ENCODE results near the gene KRT3.

GRCh38 chr12:52825961-52826360 lies 30.0 kb upstream of the KRT3 start:
- TF ChIP-seq, protein P1, sequence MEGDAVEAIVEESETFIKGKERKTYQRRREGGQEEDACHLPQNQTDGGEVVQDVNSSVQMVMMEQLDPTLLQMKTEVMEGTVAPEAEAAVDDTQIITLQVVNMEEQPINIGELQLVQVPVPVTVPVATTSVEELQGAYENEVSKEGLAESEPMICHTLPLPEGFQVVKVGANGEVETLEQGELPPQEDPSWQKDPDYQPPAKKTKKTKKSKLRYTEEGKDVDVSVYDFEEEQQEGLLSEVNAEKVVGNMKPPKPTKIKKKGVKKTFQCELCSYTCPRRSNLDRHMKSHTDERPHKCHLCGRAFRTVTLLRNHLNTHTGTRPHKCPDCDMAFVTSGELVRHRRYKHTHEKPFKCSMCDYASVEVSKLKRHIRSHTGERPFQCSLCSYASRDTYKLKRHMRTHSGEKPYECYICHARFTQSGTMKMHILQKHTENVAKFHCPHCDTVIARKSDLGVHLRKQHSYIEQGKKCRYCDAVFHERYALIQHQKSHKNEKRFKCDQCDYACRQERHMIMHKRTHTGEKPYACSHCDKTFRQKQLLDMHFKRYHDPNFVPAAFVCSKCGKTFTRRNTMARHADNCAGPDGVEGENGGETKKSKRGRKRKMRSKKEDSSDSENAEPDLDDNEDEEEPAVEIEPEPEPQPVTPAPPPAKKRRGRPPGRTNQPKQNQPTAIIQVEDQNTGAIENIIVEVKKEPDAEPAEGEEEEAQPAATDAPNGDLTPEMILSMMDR (IDR thresholded peaks at IDR 0.05; ENCODE audit: low read depth, low read length, poor library complexity, severe bottlenecking), result no peak
- TF ChIP-seq EZH2phosphoT487 (IDR thresholded peaks at IDR 0.05; ENCODE audit: borderline replicate concordance, low read length), result no peak

Measured in DOHH2 (cell line).